ENCODE measurements around the gene BPIFB4. TPM values are rescaled to one million over a fixed set of nuclear protein-coding genes. Genes with fewer than 3 reads are reported as not detected.
"Not testable (repeated sequence)": the region's sequence is repeated elsewhere in the genome, so short reads cannot be mapped to it uniquely, and the experiment has no call there.

Gene BPIFB4
- total RNA-seq, 1 experiment from 2014 or later = not detected

DNA sequence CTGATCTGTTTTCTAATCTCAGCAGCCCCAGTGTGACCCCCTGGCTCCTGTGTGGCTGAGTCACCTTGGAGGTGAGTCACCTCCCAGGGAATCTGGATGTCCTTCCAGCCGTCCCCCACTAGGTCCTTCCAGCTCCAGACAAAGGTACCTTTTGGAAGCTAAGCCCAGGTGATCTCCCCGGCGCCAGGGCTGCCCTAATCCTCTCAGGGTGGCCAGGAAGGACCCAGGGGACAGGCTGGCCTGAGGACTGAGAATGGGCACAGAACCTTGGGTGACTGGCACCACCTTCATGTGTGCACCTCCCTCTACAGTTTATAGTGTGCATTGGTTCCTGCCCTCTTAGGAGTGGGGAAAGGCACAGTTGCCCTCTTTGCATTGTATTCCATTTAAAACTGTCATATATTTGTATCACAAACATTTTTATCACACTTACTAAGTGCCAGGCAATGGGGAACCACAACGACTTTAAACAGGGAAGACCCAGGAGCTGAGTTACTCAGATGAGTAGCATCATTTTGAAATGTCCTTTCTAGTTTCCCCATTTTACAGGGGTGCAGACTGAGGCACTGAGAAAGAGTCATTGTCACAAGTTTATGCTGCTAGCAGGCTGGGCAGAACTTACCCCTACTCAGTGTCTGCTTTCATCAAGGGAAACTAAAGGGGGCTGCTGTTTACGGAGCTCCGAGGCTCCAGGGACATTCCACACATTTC lies 2.6 kb upstream of the BPIFB4 start:
- in situ Hi-C loops (cut with HindIII; ENCODE audit: low pct_unique_long_range_greater_than_20kb, low sequenced_read_pairs) = loop anchor here (10.0 kb wide), 1 partner anchor 152 kb away; no protein-coding TSS in a partner anchor
- DNase-seq (ENCODE audit: low read depth) = peak; percentile 24

DNA sequence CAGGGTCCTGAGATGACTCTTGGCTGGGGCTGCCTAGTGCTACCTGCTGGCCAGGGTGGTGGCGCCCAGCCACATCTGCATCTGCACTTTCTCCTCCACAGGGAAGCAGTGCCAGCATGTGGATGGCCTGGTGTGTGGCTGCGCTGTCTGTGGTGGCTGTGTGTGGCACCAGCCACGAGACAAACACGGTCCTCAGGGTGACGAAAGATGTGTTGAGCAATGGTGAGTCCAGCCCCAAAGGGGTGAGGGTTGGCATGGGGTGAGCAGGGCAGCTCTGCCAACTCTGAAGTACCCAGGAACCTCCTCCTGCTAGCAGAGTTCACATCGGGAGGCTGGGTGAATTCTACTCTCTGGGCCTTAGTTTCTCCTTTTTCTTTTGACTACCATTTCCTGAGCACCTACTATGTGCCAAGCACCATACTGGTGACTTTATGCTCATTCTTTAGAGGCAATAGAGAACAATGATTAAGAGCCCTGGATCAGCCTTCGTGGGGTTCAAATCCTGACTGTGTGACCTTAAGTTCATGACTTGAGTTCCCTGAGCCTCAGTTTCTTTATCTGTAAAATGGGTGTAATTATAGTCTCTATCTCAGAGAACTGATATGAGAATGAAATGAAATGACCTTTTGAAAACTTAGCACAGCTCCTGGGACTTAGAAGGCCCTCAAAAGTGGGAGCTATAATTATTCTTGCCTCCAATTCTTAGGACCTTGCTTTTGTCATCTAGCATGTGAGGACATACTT lies 2.1 kb downstream of the BPIFB4 start:
- DNase-seq (ENCODE audit: low read depth) = no peak
- in situ Hi-C loops (cut with HindIII; ENCODE audit: low pct_unique_long_range_greater_than_20kb, low sequenced_read_pairs) = no loop called here

- in situ Hi-C loops (cut with HindIII; ENCODE audit: low pct_unique_long_range_greater_than_20kb, low sequenced_read_pairs) = no loop called here
- DNase-seq (ENCODE audit: low read depth) = no peak
Measured at GRCh38 chr20:33082546-33082945, 3.1 kb downstream of the BPIFB4 start.

DNA sequence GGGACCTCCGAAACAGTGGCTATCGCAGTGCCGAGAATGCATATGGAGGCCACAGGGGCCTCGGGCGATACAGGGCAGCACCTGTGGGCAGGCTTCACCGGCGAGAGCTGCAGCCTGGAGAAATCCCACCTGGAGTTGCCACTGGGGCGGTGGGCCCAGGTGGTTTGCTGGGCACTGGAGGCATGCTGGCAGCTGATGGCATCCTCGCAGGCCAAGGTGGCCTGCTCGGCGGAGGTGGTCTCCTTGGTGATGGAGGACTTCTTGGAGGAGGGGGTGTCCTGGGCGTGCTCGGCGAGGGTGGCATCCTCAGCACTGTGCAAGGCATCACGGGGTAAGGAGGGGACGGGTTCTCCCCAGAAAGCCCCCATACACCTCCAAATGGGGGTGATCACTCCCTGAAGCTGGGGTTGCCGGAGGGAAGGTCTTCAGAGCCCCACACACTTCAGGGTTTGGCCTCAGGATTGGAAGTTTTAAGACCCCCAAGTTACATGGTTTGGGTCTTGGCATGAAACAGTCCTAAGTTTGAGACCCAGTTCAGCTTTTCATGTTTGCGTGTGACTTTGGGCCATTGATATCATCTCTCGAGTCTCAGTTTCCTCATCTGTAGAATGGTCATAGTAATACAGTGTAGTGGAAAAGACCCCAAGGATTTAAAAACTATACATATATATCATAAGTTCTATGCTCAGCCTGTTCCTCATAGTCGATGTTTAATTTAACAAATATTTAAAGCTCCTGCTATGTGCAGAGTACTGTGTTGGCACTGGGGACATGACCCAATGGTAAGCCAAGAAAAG lies 4.3 kb downstream of the BPIFB4 start:
- in situ Hi-C loops (cut with HindIII; ENCODE audit: low pct_unique_long_range_greater_than_20kb, low sequenced_read_pairs) = no loop called here
- no peak for DNase-seq (ENCODE audit: low read depth)

DNA sequence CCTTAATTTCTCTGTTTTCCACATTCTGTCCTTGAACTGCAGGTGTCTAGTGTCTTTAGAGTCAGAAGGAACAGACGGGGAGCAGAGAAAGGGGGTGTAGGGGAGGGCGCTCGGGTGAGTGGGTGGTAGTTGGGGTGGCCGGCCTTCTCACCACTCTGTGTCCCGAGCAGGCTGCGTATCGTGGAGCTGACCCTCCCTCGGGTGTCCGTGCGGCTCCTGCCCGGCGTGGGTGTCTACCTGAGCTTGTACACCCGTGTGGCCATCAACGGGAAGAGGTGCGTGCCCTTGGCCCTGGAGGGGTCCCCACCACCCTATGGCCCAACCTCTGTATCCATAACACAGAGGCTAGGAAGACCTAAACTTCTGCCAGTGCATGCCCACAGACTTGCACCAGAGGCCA lies 5.3 kb downstream of the BPIFB4 start:
- in situ Hi-C loops (cut with HindIII; ENCODE audit: low pct_unique_long_range_greater_than_20kb, low sequenced_read_pairs) = no loop called here
- DNase-seq (ENCODE audit: low read depth) = no peak

- no peak for DNase-seq (ENCODE audit: low read depth)
Measured at GRCh38 chr20:33086052-33086722, 6.7 kb downstream of the BPIFB4 start.

DNA sequence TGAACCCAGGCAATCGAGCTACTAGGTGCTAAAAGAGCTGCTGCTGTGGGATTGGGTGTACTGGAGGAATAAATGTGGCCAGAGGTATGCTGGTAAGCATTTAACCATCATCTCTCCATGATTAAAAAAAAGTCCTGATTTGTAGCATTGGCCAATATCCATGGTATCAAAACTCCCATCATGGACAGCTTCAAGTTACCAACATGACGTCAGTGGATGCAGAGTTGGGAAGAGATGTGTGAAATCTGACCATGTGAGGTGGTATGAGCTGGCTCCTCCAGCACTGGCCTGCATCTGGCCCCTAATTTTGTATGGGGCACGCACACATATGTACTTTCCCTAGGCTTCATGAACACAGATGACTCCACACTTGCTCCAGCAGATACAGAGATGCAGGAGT lies 11.7 kb downstream of the BPIFB4 start:
- no peak for DNase-seq (ENCODE audit: low read depth)
- in situ Hi-C loops (cut with HindIII; ENCODE audit: low pct_unique_long_range_greater_than_20kb, low sequenced_read_pairs) = no loop called here

More at GRCh38 chr20:33086052-33086722, 6.7 kb downstream of the BPIFB4 start:
- in situ Hi-C loops (cut with HindIII; ENCODE audit: low pct_unique_long_range_greater_than_20kb, low sequenced_read_pairs) = no loop called here

GRCh38 chr20:33091693-33092092 lies 12.2 kb downstream of the BPIFB4 start:
- in situ Hi-C loops (cut with HindIII; ENCODE audit: low pct_unique_long_range_greater_than_20kb, low sequenced_read_pairs) = no loop called here

DNA sequence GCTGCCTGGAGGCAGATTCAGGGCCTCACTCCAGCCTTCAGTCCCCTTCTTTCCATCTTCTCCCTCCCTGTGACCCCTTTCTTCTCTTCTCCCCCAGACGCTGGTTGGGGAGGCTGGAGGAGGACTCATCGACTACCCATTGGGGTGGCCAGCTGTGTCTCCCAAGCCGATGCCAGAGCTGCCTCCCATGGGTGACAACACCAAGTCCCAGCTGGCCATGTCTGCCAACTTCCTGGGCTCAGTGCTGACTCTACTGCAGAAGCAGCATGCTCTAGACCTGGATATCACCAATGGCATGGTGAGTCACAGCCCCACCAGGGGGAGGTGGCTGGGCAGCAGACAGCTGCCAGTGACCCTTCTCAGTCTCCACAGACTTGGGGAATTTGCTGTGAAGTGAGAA lies 12.9 kb downstream of the BPIFB4 start:
- in situ Hi-C loops (cut with HindIII; ENCODE audit: low pct_unique_long_range_greater_than_20kb, low sequenced_read_pairs) = no loop called here
- DNase-seq (ENCODE audit: low read depth) = no peak

More at GRCh38 chr20:33091693-33092092, 12.2 kb downstream of the BPIFB4 start:
- DNase-seq (ENCODE audit: low read depth) = no peak

DNA sequence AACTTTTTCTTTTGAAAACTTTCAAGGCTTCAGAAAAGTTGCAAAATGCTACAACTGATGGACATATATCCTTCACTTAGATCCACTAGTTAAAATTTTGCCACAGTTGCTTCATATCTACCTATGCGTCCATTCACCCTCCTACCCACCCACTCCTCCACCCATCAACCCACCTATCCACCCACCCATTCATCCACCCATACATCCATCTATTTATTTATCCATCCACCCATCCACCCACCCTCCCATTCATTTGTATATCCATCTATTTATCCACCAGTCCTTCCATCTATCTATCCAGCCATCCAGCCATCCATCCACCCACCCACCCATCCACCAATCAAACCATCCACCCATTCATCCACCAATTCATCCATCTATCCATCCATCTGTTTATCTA lies 13.6 kb downstream of the BPIFB4 start:
- in situ Hi-C loops (cut with HindIII; ENCODE audit: low pct_unique_long_range_greater_than_20kb, low sequenced_read_pairs) = no loop called here
- DNase-seq (ENCODE audit: low read depth) = no peak

GRCh38 chr20:33093582-33093981 lies 14.1 kb downstream of the BPIFB4 start:
- in situ Hi-C loops (cut with HindIII; ENCODE audit: low pct_unique_long_range_greater_than_20kb, low sequenced_read_pairs) = no loop called here
- DNase-seq (ENCODE audit: low read depth) = no peak

DNA sequence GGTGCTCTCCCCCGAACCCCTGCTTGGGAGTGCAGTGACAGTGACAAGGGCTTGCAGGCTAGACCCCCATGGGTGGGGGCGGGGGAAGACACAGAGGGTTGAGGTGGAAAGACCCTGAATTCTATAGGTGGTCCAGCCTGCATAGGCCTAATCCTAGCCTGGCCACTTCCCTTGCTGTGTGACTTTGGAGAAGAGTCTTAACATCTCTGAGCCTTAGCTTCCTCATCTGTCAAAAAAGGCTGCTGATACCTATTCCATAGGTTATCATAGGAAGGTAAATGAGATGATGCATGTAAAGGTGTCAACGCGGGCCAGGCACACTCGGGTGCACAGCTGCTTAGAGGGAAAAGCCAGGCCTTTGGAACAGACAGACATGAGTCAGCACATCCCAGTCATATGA lies 15.8 kb downstream of the BPIFB4 start:
- DNase-seq (ENCODE audit: low read depth) = no peak
- in situ Hi-C loops (cut with HindIII; ENCODE audit: low pct_unique_long_range_greater_than_20kb, low sequenced_read_pairs) = no loop called here

GRCh38 chr20:33095902-33096584 lies 16.6 kb downstream of the BPIFB4 start:
- DNase-seq (ENCODE audit: low read depth) = peak; percentile 66
- in situ Hi-C loops (cut with HindIII; ENCODE audit: low pct_unique_long_range_greater_than_20kb, low sequenced_read_pairs) = not testable (repeated sequence)

GRCh38 chr20:33097001-33097400 lies 17.6 kb downstream of the BPIFB4 start:
- in situ Hi-C loops (cut with HindIII; ENCODE audit: low pct_unique_long_range_greater_than_20kb, low sequenced_read_pairs) = no loop called here
- DNase-seq (ENCODE audit: low read depth) = no peak

DNA sequence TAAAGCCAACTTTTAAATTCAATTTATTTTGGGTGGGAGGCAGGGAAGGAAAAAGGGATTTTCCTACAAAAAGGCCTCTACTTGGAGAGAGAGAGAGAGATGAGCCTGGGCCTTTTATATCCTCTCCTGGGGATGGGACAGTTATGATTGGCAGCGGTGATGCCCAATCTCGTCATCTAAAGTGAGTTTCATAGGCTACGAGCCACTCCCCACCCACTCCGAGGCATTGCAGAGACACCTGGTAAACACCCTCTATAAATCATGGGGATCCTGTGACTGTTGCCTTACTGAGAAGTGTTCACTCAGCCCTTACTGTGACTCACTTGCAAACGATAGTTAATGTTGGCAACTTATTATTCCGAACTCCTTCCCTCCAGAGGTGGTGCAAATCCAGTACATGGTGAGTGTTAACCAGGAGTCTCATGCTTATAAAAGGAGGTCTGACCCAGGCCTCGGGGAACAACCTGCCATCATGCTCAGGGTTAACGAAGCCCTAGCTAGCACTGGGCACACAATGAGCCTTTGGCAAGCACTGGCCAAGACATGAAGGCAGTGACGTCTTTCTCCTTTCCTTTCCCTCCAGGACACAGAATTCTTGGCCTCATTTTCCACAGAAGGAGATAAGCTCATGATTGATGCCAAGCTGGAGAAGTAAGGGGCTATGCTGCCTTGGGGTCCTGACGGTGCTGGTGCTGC lies 20.5 kb downstream of the BPIFB4 start:
- peak; percentile 49 for DNase-seq (ENCODE audit: low read depth)
- in situ Hi-C loops (cut with HindIII; ENCODE audit: low pct_unique_long_range_greater_than_20kb, low sequenced_read_pairs) = no loop called here

GRCh38 chr20:33103556-33103955 lies 24.1 kb downstream of the BPIFB4 start:
- in situ Hi-C loops (cut with HindIII; ENCODE audit: low pct_unique_long_range_greater_than_20kb, low sequenced_read_pairs) = no loop called here
- DNase-seq (ENCODE audit: low read depth) = no peak

DNA sequence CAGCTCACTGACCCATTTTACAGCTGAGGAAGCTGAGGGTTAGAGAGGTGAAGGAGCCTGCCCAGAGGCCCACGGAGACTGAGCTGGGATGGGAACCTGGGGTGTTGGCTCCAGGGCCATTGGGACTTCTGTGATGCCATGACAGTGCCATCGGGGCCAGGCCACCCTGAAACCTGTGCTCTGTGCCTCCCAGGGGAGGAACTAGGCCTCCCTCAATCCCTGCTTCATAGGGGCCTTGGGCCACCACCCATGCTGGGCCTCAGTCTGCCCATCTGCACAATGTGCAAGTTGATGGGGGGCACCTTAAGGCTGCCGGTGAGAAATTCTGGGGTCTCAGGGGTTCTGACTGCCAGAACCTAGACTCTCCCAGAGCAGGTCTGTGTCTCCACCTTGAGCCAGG lies 24.9 kb downstream of the BPIFB4 start:
- DNase-seq (ENCODE audit: low read depth) = no peak
- in situ Hi-C loops (cut with HindIII; ENCODE audit: low pct_unique_long_range_greater_than_20kb, low sequenced_read_pairs) = no loop called here
